Measurements from ENCODE around the gene LAMP1.
"Not testable (repeated sequence)": the region's sequence is repeated elsewhere in the genome, so short reads cannot be mapped to it uniquely, and the experiment has no call there.

The LAMP1 gene

GRCh38 chr13:113296823-113297369, at the start of gene LAMP1:
LAMP1 (plus strand) TSS chr13:113297239; CDS start chr13:113297435, 196 bp downstream.
- peak; percentile 93 for DNase-seq

DNA sequence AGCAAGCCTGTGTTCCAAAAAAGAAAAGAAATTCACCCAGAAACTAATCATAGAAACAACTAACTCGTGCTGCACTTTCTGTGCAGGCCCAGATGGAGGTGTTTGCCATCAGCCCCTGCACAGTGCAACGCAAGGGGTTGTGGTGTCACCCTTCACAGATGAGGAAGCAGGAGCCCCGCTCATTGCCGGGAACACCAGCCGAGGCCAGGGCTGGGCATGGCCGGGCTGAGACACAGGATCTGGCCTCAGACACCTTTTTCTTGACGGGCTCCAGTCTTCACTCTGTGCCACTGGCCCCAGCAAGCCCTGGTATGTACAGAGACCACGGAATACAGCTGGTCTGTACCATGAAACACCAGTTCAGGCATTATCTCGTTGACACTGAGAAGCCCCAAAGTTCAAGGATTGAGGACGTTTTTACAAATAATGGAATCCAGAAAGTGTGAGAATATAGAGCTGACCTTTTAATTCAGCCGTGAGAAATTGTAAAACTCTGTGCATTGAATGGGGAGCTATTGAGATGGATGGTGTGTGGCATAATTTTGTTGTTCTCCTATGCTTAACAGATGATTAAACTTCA, 44.4 kb upstream of the LAMP1 start:
- DNase-seq = no peak

DNA sequence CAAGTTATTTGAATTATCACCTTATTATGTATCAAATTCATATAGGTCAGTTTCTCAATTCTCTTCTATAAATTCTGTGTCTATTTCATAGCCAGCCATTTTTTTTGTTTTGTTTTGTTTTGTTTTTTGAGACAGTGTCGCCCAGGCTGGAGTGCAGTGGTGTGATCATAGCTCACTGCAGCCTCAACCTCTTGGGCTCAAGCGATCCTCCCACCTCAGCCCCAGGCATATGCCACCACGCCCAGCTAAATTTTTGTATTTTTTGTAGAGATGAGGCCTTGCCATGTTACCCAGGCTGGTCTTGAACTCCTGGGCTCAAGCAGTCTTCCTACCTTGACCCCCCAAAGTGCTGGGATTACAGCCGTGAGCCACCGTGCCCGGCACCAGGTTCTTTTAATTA, 39.1 kb upstream of the LAMP1 start:
- not testable (repeated sequence) for DNase-seq

DNA sequence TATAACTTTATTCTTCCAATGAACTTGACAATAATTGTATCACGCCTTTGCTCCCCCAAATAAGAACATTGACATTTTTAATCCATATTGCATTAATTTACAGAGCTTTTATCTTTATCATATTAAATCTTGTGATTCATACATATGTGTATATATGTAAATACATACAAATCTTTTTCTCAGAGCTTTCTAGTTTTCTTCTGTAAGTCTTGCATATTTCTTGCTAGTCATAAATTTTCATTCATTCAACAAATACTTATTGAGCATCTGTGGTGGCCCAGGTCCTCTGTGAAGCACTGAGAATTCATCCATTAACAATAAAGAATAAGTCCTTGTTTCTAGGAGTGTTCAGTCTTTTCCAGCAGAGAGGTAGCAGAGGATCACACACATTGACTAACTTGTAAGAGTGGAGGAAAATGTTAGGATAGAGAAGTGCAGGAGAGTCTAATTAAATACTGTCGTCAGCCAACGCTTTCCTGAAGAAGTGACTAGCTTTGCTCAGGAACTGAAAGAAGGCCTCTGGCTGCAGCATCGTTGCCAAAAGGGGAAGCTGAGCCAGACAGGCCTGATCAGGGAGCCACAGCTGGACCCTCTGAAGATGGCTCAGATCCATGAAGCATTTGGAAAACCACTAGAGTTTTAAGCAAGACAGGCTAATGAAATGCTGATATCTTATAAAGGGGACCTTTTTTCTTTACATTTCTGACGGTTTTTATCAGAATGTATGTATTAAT, 38.6 kb upstream of the LAMP1 start:
- DNase-seq = no peak

DNA sequence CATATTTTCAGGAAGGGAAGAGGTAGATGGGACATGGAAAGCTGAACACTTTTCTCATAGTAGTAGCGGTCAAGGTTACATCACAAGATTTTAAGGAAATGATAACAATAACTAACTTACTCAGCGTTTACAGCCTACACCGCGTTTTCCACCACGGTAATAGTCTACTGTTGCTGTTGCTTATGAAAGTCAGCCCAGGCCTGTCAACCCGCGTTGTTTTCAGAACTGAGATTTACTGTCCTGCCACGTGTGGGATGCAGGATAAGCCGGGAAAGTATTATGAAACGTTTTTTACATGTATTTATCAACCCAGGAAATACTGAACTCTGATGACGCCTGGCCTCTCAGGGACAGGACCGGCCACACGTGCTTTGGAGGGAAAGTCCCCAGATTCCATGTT, 36.0 kb upstream of the LAMP1 start:
- no peak for DNase-seq

- DNase-seq = not testable (repeated sequence)
Measured at GRCh38 chr13:113263016-113263415, 34.0 kb upstream of the LAMP1 start.

DNA sequence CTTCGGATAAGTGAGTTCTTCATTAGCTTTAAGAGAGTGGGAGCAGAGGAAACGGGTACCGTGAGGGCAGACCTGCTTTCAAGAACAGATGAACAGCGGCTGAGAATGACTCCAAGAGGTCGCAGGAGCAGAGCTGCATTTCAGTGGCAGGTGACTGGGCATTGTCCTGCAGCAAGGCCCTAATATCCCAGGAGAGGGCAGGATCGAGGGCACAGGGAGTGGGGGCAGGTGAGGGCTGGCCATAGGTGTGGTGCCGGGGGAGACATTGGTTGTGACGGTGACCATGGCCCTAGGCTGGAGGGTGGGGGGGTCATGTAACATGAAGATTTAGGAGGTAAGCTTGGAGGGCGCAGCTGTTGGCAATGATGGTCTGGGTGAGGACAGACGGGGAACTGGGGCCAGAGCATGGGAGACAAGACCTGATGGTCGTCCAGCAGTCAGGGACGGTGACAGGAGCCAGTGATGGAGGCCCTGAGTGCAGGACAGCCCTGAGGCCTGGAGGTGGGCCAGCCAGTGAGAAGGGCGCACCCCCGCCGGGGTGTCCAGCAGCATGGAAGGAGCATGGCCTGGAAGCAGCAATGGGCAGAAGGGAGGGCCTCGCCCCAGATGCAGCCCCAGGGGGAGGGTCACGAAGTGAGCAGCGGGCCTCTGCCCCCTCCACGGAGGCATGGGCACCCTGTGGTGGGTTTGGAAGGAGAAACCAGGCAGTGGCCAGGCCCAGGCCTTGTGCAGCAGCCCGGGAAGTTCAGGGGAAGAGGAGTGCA, 29.2 kb upstream of the LAMP1 start:
- DNase-seq = no peak

DNA sequence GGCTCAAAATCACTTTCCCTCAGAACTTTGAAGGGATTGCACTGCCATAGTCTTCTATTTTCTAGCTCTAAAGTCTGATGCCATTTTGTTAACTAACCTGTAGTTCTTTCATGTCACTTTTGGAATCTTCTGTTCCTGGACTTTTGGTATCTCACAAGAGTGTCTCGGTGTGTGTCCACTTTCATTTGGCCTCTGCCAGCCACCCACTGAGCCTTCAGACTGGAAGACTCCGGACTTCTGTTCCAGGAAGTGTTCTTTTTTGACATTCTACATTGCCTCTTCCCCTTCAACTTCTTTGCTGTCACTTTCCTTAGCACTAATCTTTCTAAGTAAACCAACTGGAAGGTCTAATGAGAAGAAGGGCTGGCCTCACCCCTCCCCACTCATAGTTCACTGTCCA, 25.0 kb upstream of the LAMP1 start:
- no peak for DNase-seq

GRCh38 chr13:113272701-113273181, 24.3 kb upstream of the LAMP1 start:
- no peak for DNase-seq

DNA sequence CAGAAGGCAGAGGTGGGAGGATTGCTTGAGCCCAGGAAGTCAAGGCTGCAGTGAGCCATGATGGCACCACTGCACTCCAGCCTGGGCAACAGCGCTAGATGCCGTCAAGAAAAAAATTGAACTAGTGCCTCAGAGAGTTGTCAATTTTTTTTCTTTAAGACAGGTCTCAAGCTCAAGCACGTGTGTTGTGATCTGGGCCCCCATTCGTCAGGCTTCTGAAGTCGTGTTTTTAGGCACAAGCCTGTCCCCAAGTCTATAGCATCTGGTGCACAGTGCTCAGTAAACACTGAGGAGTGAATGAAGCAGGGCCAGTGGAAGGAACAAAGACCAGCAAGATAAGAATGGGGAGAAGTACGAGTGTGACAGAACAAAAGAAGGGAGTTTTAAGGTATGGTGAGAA, 23.7 kb upstream of the LAMP1 start:
- DNase-seq = no peak

GRCh38 chr13:113273851-113274590, 23.0 kb upstream of the LAMP1 start:
- DNase-seq = no peak

DNA sequence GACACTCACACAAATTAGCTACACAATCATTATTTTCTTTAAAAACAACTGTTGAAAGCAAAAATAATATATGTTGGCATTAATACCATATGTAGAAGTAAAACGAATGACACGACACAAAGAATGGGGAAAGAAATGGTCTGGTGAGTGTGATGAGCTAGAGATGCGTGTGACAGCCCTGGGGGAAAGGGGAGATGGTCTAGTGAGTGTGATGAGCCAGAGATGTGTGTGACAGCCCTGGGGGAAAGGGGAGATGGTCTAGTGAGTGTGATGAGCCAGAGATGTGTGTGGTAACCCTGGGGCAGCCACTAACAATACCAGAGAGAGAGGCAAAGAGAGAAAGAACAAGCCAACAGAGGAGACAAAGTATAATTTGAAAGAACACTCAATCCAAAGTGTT, 22.3 kb upstream of the LAMP1 start:
- DNase-seq = no peak

- DNase-seq = no peak
Measured at GRCh38 chr13:113275387-113275786, 21.7 kb upstream of the LAMP1 start.

GRCh38 chr13:113280126-113280525, 16.9 kb upstream of the LAMP1 start:
- DNase-seq = no peak

GRCh38 chr13:113283904-113284303, 13.1 kb upstream of the LAMP1 start:
- DNase-seq = no peak

- no peak for DNase-seq
Measured at GRCh38 chr13:113288880-113289279, 8.2 kb upstream of the LAMP1 start.

DNA sequence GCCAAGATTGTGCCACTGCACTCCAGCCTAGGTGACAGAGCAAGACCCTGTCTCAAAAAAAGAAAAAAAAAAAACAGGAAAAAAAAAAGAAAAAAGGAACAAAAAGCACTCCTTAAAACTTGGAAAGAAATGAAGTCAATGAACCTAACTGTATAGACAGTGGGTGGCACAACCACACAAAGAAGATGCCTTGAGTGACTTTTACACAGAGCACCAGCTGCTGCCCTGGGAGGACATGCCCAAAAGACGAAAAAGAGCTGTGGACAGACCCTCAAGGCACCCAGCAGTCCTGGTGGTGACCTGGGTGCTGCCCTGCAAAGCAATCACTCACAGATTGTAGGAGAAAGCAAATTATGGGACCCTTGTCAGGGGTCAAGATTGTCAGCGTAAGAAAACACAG, 5.9 kb upstream of the LAMP1 start:
- no peak for DNase-seq

GRCh38 chr13:113292021-113292862, 4.8 kb upstream of the LAMP1 start:
- no peak for DNase-seq

DNA sequence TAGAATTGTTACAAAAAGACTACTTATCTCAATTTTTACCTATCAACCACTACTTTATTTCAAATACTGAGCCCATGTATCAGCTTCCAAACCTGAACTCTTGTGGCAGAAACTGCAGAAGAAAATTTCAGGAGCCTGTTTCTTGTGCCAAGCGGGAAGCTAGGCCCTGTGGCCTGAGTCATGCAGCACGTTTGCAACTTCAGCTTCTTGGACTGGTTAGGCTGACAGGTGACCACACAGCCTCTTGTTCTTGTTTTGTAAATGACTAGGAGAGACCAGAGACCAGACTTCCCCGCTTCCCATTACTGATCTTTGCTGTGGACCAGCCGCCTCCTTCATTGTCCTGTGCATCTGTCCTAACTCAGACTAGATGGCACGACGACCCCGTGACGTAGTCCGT, 3.4 kb upstream of the LAMP1 start:
- DNase-seq = no peak

- DNase-seq = no peak
Measured at GRCh38 chr13:113295776-113296175, 1.3 kb upstream of the LAMP1 start.

DNA sequence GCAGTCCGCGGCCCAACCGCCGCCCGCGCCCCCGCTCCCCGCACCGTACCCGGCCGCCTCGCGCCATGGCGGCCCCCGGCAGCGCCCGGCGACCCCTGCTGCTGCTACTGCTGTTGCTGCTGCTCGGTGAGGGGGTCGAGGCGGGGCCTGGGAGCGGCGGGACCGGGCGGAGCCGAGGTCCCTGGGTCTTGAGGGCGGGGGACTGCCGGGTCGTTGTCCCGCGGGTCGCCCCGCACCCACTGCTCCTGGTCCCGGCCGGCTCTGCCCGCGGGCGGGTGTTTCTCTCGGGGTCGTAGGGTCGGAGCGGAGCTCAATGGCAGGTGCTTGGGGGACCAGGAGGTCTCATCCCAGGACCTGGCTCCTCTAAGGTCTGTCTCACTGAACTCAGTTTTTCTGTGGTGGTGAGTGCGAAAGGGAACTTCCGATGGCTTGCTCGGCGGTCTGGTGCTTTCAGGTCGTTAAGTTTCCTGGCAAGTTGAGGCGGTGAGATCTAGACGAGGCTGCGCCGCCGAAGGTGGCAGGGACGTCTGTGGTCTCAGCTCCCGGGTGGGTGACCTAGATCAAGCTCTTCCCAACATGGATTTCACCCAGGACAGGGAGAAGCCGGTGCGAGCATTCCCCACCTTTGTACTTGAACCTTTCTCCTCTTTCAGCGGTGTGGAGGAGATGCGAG, 467 bp downstream of the LAMP1 start:
- no peak for DNase-seq
